NT2/D1 (cell line): ENCODE results near the gene ATG9B.

Experiments
- YY1 ChIP-seq: IDR thresholded peaks from 2 replicates; pipeline ENCODE4 v1.6.1; 2011; ENCODE audit not compliant: insufficient read length, insufficient read depth
- ZNF274 ChIP-seq: IDR thresholded peaks from 2 replicates; pipeline ENCODE4 v1.6.1; 2011; ENCODE audit warnings: mild to moderate bottlenecking, low read depth, low read length

GRCh38 chr7:150990416-150991186, 33.7 kb downstream of the ATG9B start, which contains the start of gene NOS3:
- TF ChIP-seq YY1 = no peak
- TF ChIP-seq ZNF274 = no peak
